GOT3 (cell line): ENCODE results near the gene SREK1IP1.

Experiments
- DNase-seq: peaks from one replicate; lab custom pipeline; 2025; ENCODE audit warnings: mixed read lengths; lab: John Stamatoyannopoulos, UW

The SREK1IP1 gene

DNA sequence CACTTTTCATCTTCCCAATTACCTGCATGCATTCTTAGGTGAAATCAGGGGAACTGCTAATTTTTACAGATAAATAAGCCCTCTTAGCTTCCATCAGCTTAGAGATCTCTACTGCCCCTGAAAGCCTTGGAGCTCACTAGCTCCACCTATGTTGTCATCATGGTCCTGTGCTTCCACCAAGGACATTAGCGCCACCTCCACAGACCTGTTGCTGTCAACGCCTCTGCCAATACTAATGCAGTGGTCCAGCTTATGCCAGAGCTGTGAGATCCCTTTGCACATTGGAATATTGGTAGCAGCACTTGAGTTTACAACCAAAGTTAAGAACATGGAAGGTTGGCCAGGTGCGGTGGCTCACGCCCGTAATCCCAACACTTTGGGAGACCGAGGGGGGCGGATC, 85.9 kb downstream of the SREK1IP1 start:
- DNase-seq, result no peak

DNA sequence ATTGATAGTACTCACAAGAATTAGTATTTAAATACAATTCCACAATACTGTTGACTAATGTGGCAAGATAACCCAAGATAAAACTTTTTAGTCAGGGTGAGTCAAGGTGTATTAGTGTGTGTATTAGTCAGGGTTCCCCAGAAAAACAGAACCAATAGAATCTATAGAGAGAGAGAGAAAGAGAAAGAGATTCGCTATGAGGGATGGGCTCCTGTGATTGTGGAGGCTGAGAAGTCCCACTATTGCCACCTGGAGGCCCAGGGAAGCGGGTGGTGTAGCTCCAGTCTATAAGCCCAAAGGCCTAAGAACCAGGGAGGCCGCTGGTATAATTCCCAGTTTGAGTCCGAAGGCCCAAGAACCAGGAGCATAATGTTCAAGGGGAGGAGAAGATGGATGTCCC, 88.2 kb downstream of the SREK1IP1 start:
- no peak for DNase-seq

DNA sequence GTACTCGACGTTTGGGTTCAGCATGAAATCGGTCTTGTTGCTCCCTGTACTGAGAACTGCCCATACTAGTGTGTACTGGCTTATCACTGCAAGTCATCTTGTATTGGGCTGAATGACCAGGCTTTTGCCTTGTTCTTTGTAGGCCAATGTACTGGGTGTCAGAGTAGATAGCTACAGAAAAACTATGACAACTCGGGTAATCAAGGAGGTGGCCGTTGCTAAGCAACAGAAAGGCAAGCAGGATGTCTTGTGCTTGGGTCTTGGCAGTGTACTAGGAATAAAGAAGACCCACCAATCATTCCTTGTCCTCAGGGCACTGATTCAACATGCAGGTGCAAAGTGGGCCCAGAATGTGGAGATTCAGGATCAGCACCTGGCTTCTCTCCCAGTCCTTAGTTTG, 90.1 kb downstream of the SREK1IP1 start:
- no peak for DNase-seq

DNA sequence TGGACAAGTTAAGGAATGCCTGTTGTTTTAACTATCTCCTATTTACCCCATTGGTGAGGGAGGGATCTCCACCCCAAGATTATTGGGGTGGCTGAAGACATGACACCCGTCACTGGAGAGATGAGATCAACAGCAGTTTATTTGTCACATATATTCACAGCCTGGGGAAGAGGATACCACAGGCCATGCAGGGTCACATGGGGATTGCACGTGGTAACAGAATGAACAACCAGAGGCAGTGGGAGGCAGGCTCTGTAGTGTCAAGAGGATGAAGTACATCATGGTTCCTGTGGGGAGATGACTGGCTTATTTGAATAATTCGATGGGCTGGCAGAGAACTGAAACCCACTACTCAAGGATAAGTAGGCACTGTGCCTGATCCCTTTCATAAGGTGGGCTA, 96.8 kb downstream of the SREK1IP1 start:
- DNase-seq, result no peak

DNA sequence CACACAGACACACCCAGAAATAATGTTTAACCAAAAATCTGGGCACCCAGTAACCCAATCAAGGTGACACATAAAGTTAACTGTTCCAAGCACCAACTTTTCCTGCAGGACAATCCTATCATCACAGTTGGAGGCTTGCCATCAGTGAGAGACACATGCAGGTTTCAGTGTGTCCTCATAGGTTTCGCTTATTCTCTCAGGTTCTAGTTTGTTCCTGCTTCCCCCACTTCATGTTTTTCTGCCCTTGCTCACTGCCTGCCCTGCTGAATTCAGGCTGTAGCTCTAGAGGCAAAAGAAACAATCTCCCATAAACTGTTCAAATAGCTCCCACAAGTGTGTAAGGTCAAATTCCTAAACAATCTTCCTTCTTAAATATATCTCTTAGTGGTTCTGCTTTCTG, 98.2 kb downstream of the SREK1IP1 start:
- DNase-seq, result no peak
